HUES48 (cell line): Measurements from ENCODE around the gene RMI2.
A peak's percentile ranks its signal among the peaks of the same experiment; 100 is the strongest.

ENCODE experiments used
- H3K27ac ChIP-seq: one replicate; pipeline ENCODE4 v1.7.0; 2013; ENCODE audit warnings: low read depth, low read length, inconsistent platforms
- H3K27me3 ChIP-seq: 2 replicates; pipeline ENCODE4 v1.6.1; 2013; ENCODE audit warnings: mild to moderate bottlenecking, low read length; ENCODE audit not compliant: control insufficient read depth, insufficient read depth
- H3K36me3 ChIP-seq: 2 replicates; pipeline ENCODE4 v1.6.1; 2013; ENCODE audit warnings: low read length; ENCODE audit not compliant: control insufficient read depth, insufficient read depth
- H3K4me1 ChIP-seq: 2 replicates; pipeline ENCODE4 v1.6.1; 2013; ENCODE audit warnings: mild to moderate bottlenecking, low read length; ENCODE audit not compliant: control insufficient read depth, insufficient read depth
- H3K4me3 ChIP-seq: 2 replicates; pipeline ENCODE4 v1.5.1; 2013; ENCODE audit warnings: mild to moderate bottlenecking, low read depth, low read length
- H3K9ac ChIP-seq: 2 replicates; pipeline ENCODE4 v1.6.1; 2013; ENCODE audit warnings: mild to moderate bottlenecking, low read depth, low read length, moderate library complexity
- H3K9me3 ChIP-seq: 2 replicates; pipeline ENCODE4 v1.6.1; 2013; ENCODE audit warnings: low read length; ENCODE audit not compliant: control insufficient read depth, insufficient read depth

Gene RMI2

DNA sequence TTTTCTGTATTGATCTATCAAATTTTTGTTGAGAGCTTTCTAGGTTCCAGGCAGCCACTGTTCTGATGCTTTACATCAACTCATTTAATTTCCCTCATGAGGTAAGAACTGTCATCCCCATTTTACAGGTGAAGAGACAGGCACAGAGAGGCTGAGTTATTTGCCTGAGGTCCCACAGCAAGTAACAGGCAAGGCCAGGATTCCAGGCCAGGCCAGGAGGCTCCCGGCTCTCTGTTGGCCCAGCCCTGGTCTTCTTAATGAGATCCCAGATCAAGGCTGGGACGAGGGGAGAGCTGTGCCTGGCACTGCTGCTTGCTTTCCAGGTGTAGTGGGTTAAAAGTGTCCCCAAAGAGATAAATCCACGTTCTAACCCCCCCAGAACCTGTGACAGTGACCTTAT is 22.4 kb upstream of the RMI2 start:
- Histone ChIP-seq H3K9ac (no peak overlapping the region), H3K4me1 (peaks cover 11% of the 10 kb centered on the region; the same call in 1 of the 2 replicates), H3K27ac (no peak overlapping the region), H3K36me3 (no peaks in the 10 kb centered on the region), H3K4me3 (no peak overlapping the region), H3K27me3 (no peaks in the 10 kb centered on the region), H3K9me3 (no peaks in the 10 kb centered on the region)

- Histone ChIP-seq H3K9me3 (no peaks in the 10 kb centered on the region), H3K4me1 (peaks cover 17% of the 10 kb centered on the region), H3K27ac (no peak overlapping the region)
These were observed 21.5 kb upstream of the RMI2 start for GRCh38 chr16:11323551-11324336.

GRCh38 chr16:11325404-11326083 is 19.7 kb upstream of the RMI2 start:
- H3K36me3 ChIP-seq, result no peaks in the 10 kb centered on the region
- no peak overlapping the region for H3K27ac ChIP-seq
- no peaks in the 10 kb centered on the region for H3K27me3 ChIP-seq
- H3K9ac ChIP-seq, result no peak overlapping the region
- H3K4me1 ChIP-seq, result peaks cover 30% of the 10 kb centered on the region
- H3K4me3 ChIP-seq, result no peak overlapping the region
- no peaks in the 10 kb centered on the region for H3K9me3 ChIP-seq

More at GRCh38 chr16:11323551-11324336, 21.5 kb upstream of the RMI2 start:
- no peaks in the 10 kb centered on the region for H3K27me3 ChIP-seq
- H3K4me3 ChIP-seq, result no peak overlapping the region
- H3K9ac ChIP-seq, result no peak overlapping the region
- no peaks in the 10 kb centered on the region for H3K36me3 ChIP-seq

DNA sequence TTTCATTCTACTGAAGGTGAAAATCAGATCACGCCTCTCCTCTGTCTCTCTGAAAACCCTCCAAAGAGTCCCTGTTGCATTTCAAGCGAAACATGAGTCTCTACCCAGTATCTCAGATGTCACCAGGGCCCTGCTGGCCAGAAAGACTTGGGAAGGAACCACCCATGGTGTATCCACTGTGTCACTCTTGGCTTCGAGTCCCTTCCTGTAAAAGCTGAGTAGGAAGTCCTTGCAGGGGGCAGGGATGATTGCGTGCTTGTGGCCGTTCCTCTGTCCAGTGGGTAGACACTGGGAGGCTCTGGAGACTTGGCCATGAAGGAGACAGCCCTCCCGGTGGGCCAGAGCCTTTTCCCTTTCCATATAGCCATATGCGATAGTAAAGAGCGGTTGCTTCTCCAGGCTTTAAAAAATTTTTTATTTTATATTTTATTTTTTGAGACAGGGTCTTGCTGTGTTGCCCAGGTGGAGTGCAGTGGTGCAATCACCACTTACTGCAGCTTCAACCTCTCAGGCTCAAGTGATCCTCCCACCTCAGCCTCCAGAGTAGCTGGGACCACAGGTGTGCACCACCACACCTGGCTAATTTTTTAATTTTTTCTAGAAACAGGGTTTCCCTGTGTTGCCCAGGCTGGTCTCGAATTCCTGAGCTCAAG is 19.0 kb upstream of the RMI2 start:
- Histone ChIP-seq H3K4me3 (no peak overlapping the region), H3K27me3 (no peaks in the 10 kb centered on the region), H3K9ac (no peak overlapping the region), H3K27ac (no peak overlapping the region), H3K36me3 (no peaks in the 10 kb centered on the region), H3K4me1 (peaks cover 30% of the 10 kb centered on the region), H3K9me3 (no peaks in the 10 kb centered on the region)

DNA sequence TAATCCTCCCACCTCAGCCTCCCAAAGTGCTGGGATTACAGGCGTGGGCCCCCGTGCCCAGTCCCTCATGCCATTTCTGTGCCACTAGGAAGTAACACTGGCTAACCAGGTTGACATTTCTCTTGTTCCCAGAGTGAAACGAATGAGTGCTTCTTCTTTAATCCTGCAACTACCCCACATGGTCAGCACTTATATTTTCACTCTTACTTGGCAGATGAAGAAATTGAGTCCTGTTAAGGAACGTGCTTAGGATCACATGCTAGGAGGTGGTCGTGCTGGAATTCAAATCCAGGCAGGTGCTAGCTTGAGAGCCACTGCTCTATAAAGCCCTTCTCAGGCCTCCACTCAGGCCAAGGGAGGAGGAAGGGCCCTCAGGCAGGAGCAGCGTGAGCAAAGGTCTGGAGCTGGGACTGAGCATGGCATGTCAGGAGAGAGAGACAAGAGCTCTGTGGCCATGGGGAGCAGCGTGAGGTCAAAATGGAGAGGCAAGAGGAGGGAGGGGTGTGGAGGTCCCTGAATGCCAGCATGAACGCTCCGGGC is 18.5 kb upstream of the RMI2 start:
- no peaks in the 10 kb centered on the region for H3K36me3 ChIP-seq
- peak overlapping the region; percentile 100 for H3K27ac ChIP-seq
- no peaks in the 10 kb centered on the region for H3K9me3 ChIP-seq
- 0 out of 2 replicates have a peak overlapping the region, but pooled peaks have one; percentile 10 for H3K9ac ChIP-seq
- peaks cover 30% of the 10 kb centered on the region for H3K4me1 ChIP-seq
- H3K27me3 ChIP-seq, result no peaks in the 10 kb centered on the region
- H3K4me3 ChIP-seq, result no peak overlapping the region

- H3K9ac ChIP-seq, result 0 out of 2 replicates have a peak overlapping the region, but pooled peaks have one; percentile 17
These were observed 17.7 kb upstream of the RMI2 start for GRCh38 chr16:11327277-11328171.

DNA sequence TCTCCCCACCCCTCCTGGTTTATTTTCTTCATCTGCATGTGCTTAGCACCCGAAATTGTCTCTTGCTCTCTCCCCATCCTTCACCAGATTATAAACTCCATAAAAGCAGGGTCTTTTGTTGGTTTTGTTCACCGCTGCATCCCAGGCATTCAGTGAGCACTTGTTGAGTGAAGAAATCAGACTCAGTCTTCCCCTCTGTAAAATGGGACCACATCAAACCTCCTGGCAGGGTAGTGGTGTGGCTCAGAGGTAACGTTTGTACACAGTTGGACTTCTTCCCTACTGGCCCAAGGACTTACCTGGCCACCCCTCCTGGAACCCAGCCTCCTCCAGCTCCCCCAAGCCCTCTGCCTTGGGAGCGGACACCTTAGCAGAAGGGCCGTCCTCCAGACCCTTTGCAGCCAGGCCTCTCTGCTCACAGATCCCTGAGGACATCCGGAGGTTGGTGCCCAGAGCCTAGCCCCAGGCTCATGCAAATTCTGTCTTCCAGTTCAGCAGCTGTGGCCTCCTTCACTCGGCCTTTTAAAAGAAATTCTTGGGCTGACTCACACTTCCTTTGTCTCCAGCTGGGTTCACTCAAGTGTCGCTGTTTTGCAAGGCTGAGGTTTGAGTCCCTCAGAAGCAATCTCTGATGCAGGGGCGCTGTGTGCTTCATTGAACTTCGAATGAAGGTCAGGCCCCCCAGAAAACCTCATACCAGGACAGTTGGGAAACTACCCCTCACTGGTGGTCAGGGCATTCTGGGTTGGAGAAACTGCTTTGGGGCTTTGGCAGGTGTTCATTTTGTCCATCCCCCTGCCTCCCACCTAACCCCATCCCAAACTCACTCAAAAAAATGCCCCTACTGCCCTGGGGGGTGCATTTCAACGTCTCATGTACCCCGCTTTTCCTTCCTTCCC is 16.8 kb upstream of the RMI2 start:
- peak overlapping the region; percentile 66 for H3K9ac ChIP-seq
- no peaks in the 10 kb centered on the region for H3K36me3 ChIP-seq
- H3K4me3 ChIP-seq, result peak overlapping the region; percentile 47
- H3K9me3 ChIP-seq, result no peaks in the 10 kb centered on the region
- no peaks in the 10 kb centered on the region for H3K27me3 ChIP-seq
- peak overlapping the region; percentile 100 for H3K27ac ChIP-seq
- peaks cover 30% of the 10 kb centered on the region for H3K4me1 ChIP-seq

More at GRCh38 chr16:11327277-11328171, 17.7 kb upstream of the RMI2 start:
- H3K36me3 ChIP-seq, result no peaks in the 10 kb centered on the region
- H3K4me1 ChIP-seq, result peaks cover 30% of the 10 kb centered on the region
- no peaks in the 10 kb centered on the region for H3K9me3 ChIP-seq
- peak overlapping the region; percentile 100 for H3K27ac ChIP-seq
- no peaks in the 10 kb centered on the region for H3K27me3 ChIP-seq
- H3K4me3 ChIP-seq, result no peak overlapping the region

DNA sequence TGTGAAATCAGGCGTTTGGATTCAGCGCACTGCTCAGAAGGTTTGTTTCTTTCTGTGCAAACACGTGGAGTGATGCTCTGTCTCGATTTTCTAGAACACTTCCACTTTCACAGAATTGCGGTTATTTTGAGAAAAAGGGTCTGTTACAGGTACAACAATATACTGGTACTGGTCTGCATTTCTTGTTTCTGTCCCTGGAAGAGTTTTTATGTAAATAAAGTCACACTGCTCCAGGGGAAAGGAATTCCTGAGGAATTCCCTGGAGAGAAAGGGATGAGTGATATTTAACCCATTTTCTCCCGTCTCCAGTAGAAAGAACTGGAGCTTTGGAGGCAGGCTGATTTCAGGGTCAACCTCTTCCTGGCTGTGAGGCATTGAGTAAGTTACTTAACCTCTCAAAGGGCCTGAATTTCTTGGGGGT is 16.2 kb upstream of the RMI2 start:
- Histone ChIP-seq H3K27me3 (no peaks in the 10 kb centered on the region), H3K9me3 (no peaks in the 10 kb centered on the region), H3K4me3 (peak overlapping the region; percentile 47), H3K27ac (peak overlapping the region; percentile 100), H3K9ac (peak overlapping the region; percentile 66), H3K4me1 (peaks cover 30% of the 10 kb centered on the region), H3K36me3 (no peaks in the 10 kb centered on the region)

GRCh38 chr16:11329891-11330290 is 15.4 kb upstream of the RMI2 start:
- Histone ChIP-seq H3K9ac (no peak overlapping the region), H3K27ac (peak overlapping the region; percentile 100), H3K4me1 (peaks cover 30% of the 10 kb centered on the region), H3K36me3 (no peaks in the 10 kb centered on the region), H3K9me3 (0 out of 2 replicates have a peak, but pooled peaks cover 3% of the 10 kb centered on the region), H3K4me3 (no peak overlapping the region), H3K27me3 (no peaks in the 10 kb centered on the region)
